Endothelial cell of umbilical vein (primary cell): ENCODE data around the gene PNPLA1. TPM values are rescaled to one million over a fixed set of nuclear protein-coding genes. Genes with fewer than 3 reads are reported as not detected.

Experiments
- BruUV-seq: library from RNA; stranded (reverse); fragments of 400-500 nt; replicated peaks from 2 replicates; lab custom pipeline; 2021; lab: Mats Ljungman, UMichigan
- CTCF ChIA-PET: fragments of 300-600, 350-600 bp; sonication (Branson Sonifier 250); formaldehyde crosslinking; loops from one replicate; lab custom pipeline; 2021; ENCODE audit warnings: antibody characterized with exemption, inconsistent platforms; lab: Charles Lee
- POLR2A ChIA-PET: fragments of 300-600, 350-600 bp; sonication (Branson Sonifier 250); formaldehyde crosslinking; loops from one replicate; lab custom pipeline; 2021; ENCODE audit warnings: antibody characterized with exemption, inconsistent platforms; lab: Charles Lee
- DNase-seq: peaks from one replicate; pipeline ENCODE4 v3.0.0-alpha.2; 2011; ENCODE audit warnings: low read depth, low spot score
- FAIRE-seq: peaks from 2 replicates; lab custom pipeline; 2011; peaks lifted over from hg19 to GRCh38; lab: Jason Lieb, UNC
- H2AFZ ChIP-seq: 2 replicates; pipeline ENCODE4 v1.6.0; 2012; ENCODE audit warnings: low read depth, low read length, control low read depth, inconsistent platforms
- H3K27ac ChIP-seq: 2 replicates; pipeline ENCODE4 v1.5.1; 2011; ENCODE audit warnings: low read depth, mild to moderate bottlenecking, control low read depth, low read length, moderate library complexity; ENCODE audit not compliant: insufficient read depth
- H3K27me3 ChIP-seq, 2 experiments: 2 replicates each; pipeline versions ENCODE4 v1.6.0 to v1.6.1; 2011; ENCODE audit warnings: low read length in 2 of 2, mixed read lengths in 1 of 2; ENCODE audit not compliant: control insufficient read depth in 2 of 2, insufficient read depth in 2 of 2
- H3K36me3 ChIP-seq, 2 experiments: 2 replicates in 1 of 2; 3 replicates in 1 of 2; pipeline ENCODE4 v1.5.1; 2011; ENCODE audit warnings: low read length in 2 of 2, mild to moderate bottlenecking in 1 of 2, moderate library complexity in 1 of 2; ENCODE audit not compliant: control insufficient read depth in 2 of 2, insufficient read depth in 2 of 2; ENCODE audit errors: extremely low read depth in 1 of 2
- H3K4me1 ChIP-seq: 3 replicates; pipeline ENCODE4 v1.5.1; 2011; ENCODE audit warnings: mild to moderate bottlenecking, low read length; ENCODE audit not compliant: control insufficient read depth, insufficient read depth; ENCODE audit errors: extremely low read depth
- H3K4me2 ChIP-seq: 2 replicates; pipeline ENCODE4 v1.6.1; 2011; ENCODE audit warnings: low read length, control low read depth, mixed read lengths; ENCODE audit not compliant: insufficient read depth
- H3K4me3 ChIP-seq, 3 experiments: fragments of 200-600 bp in 1 of 3; sonication (generic), shearing (Covaris generic) in 1 of 3; replicated peaks in 1 of 3; 2 replicates each; pipeline ENCODE4 v1.5.1; 2011 to 2016; ENCODE audit warnings: control low read depth in 3 of 3, low read length in 3 of 3, mild to moderate bottlenecking in 2 of 3, inconsistent platforms in 1 of 3, low read depth in 1 of 3, moderate library complexity in 1 of 3; ENCODE audit not compliant: insufficient read depth in 1 of 3
- H3K79me2 ChIP-seq: 2 replicates; pipeline ENCODE4 v1.6.0; 2012; ENCODE audit warnings: low read length, inconsistent platforms; ENCODE audit not compliant: control insufficient read depth, insufficient read depth
- H3K9ac ChIP-seq: replicated peaks from 2 replicates; pipeline ENCODE3; 2011; ENCODE audit warnings: low read length, control low read depth; ENCODE audit not compliant: insufficient read depth; ENCODE audit errors: extremely low read depth
- H3K9me1 ChIP-seq: replicated peaks from 3 replicates; pipeline ENCODE4 v1.6.0; 2011; ENCODE audit warnings: mild to moderate bottlenecking, low read length; ENCODE audit not compliant: control insufficient read depth, insufficient read depth; ENCODE audit errors: extremely low read depth
- H3K9me3 ChIP-seq: replicated peaks from 2 replicates; pipeline ENCODE4 v1.5.1; 2012; ENCODE audit warnings: low read length, inconsistent platforms; ENCODE audit not compliant: control insufficient read depth, insufficient read depth
- H4K20me1 ChIP-seq: replicated peaks from 2 replicates; pipeline ENCODE3; 2011; ENCODE audit warnings: mild to moderate bottlenecking, low read length; ENCODE audit not compliant: control insufficient read depth, insufficient read depth; ENCODE audit errors: extremely low read depth
- EZH2 ChIP-seq: IDR thresholded peaks from 2 replicates; pipeline ENCODE4 v1.6.1; 2012; ENCODE audit warnings: borderline replicate concordance, low read depth, mild to moderate bottlenecking, moderate library complexity, low read length, inconsistent platforms; ENCODE audit not compliant: severe bottlenecking
- FOS ChIP-seq: IDR thresholded peaks from 2 replicates; pipeline ENCODE4 v1.6.1; 2011; ENCODE audit warnings: mild to moderate bottlenecking, low read length, moderate library complexity, borderline replicate concordance; ENCODE audit not compliant: insufficient read depth
- GATA2 ChIP-seq: IDR thresholded peaks from 2 replicates; pipeline ENCODE4 v1.7.0; 2011; ENCODE audit warnings: low read depth, mild to moderate bottlenecking, moderate library complexity, mixed read lengths, low read length; ENCODE audit not compliant: insufficient read length, insufficient read depth
- JUN ChIP-seq: IDR thresholded peaks from 2 replicates; pipeline ENCODE4 v1.6.1; 2011; ENCODE audit warnings: borderline replicate concordance, low read depth; ENCODE audit not compliant: insufficient read length, insufficient read depth
- MYC ChIP-seq: IDR thresholded peaks from one replicate; pipeline ENCODE4 v1.6.1; 2011; ENCODE audit warnings: mild to moderate bottlenecking, low read depth, low read length
- POLR2A ChIP-seq: IDR thresholded peaks from 2 replicates; pipeline ENCODE4 v1.6.1; 2012; ENCODE audit warnings: low read depth, mild to moderate bottlenecking, control low read depth, low read length
- POLR2AphosphoS5 ChIP-seq: IDR thresholded peaks from 2 replicates; pipeline ENCODE4 v1.6.1; 2012; ENCODE audit warnings: low read depth, mild to moderate bottlenecking, control low read depth, low read length, moderate library complexity; ENCODE audit not compliant: insufficient read depth
- dilution Hi-C: fragments of 300-500 bp; cut with MboI; formaldehyde crosslinking; loops from one replicate; pipeline ENCODE4 v1.15.0; 2019; ENCODE audit warnings: low sequenced_read_pairs; ENCODE audit not compliant: extremely low pct_ligation_motif_present
- intact Hi-C: fragments of 100-400 bp; cut with micrococcal nuclease; formaldehyde crosslinking; loops from one replicate; pipeline ENCODE4 v1.10.0; 2022
- polyA plus RNA-seq, 4 experiments: library from polyadenylated mRNA; depleted of rRNA in 3 of 4; stranded (reverse) in 3 of 4; unstranded in 1 of 4; fragments of >200 nt; gene quantifications; 2 replicates each; pipeline versions ENCODE4 v1.2.1 to v1.2.3, GENCODE V29; 2011 to 2012; ENCODE audit warnings: missing spikeins in 1 of 4
- total RNA-seq: library from RNA; stranded (reverse); gene quantifications from 2 replicates; pipeline ENCODE4 v1.2.3, GENCODE V29; 2021
- TF ChIP-seq, protein P1 (sequence below): IDR thresholded peaks from 2 replicates; pipeline ENCODE4 v1.6.1; 2011; ENCODE audit not compliant: insufficient read depth, insufficient read length
- TF ChIP-seq, protein P2 (sequence below), 2 donors: IDR thresholded peaks; 1 replicate in 1 of 2; 2 replicates in 1 of 2; pipeline ENCODE4 v1.5.1; 2011; ENCODE audit warnings: low read length in 2 of 2, mild to moderate bottlenecking in 2 of 2, moderate library complexity in 2 of 2, control low read depth in 1 of 2, inconsistent platforms in 1 of 2, low read depth in 1 of 2; ENCODE audit not compliant: insufficient read depth in 1 of 2; ENCODE audit errors: extremely low read depth in 1 of 2

PNPLA1 gene
- total and polyA plus RNA-seq, 2 donors (not counting 3 experiments of a cell fraction or from before 2014, with no cell fraction given): not detected

GRCh38 chr6:36329798-36330291 lies 60.0 kb downstream of the PNPLA1 start:
- Histone ChIP-seq H3K27me3 (peaks cover 53 to 55% of the 10 kb centered on the region in 2 experiments), H2AFZ (no peak overlapping the region), H3K9ac (no peak overlapping the region), H3K36me3 (no peaks in the 10 kb centered on the region), H3K27ac (no peak overlapping the region), H3K4me2 (no peak overlapping the region), H4K20me1 (no peaks in the 10 kb centered on the region), H3K9me3 (no peaks in the 10 kb centered on the region), H3K4me1 (no peaks in the 10 kb centered on the region), H3K79me2 (no peaks in the 10 kb centered on the region), H3K9me1 (no peaks in the 10 kb centered on the region), H3K4me3 (no peak overlapping the region)
- no peak for FAIRE-seq
- BruUV-seq: no TSS peak
- dilution Hi-C loops (no loop called here), intact Hi-C loops (no loop called here)
- ChIA-PET CTCF (interaction anchor here (1.4 to 3.9 kb wide), 4 partner anchors 11 to 31 kb away, joined by 3 to 21 read pairs (median 14); no protein-coding TSS in a partner anchor), POLR2A (no interaction called here)
- TF ChIP-seq MYC (no peak), FOS (no peak), JUN (no peak), POLR2AphosphoS5 (no peak)
- TF ChIP-seq, protein P1, sequence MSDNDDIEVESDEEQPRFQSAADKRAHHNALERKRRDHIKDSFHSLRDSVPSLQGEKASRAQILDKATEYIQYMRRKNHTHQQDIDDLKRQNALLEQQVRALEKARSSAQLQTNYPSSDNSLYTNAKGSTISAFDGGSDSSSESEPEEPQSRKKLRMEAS: no peak
- no peak for DNase-seq

- intact Hi-C loops: no loop called here
- Histone ChIP-seq H3K9me3 (no peaks in the 10 kb centered on the region), H4K20me1 (no peaks in the 10 kb centered on the region), H3K9ac (no peak overlapping the region), H3K27ac (no peak overlapping the region), H3K9me1 (no peaks in the 10 kb centered on the region), H2AFZ (no peak overlapping the region), H3K27me3 (peaks cover 54 to 59% of the 10 kb centered on the region in 2 experiments), H3K36me3 (no peaks in the 10 kb centered on the region), H3K79me2 (no peaks in the 10 kb centered on the region), H3K4me2 (no peak overlapping the region), H3K4me1 (no peaks in the 10 kb centered on the region), H3K4me3 (no peak overlapping the region)
- ChIA-PET CTCF (interaction anchor here (1.4 to 3.9 kb wide), 3 partner anchors 10 to 30 kb away, joined by 6 to 21 read pairs (median 21); no protein-coding TSS in a partner anchor), POLR2A (no interaction called here)
- no peak for FAIRE-seq
- dilution Hi-C loops: no loop called here
- no TSS peak for BruUV-seq
- DNase-seq: no peak
- TF ChIP-seq POLR2AphosphoS5 (no peak), EZH2 (no peak), POLR2A (no peak), MYC (no peak), JUN (no peak), GATA2 (no peak), FOS (no peak)
- TF ChIP-seq, protein P1: no peak
- TF ChIP-seq, protein P2, sequence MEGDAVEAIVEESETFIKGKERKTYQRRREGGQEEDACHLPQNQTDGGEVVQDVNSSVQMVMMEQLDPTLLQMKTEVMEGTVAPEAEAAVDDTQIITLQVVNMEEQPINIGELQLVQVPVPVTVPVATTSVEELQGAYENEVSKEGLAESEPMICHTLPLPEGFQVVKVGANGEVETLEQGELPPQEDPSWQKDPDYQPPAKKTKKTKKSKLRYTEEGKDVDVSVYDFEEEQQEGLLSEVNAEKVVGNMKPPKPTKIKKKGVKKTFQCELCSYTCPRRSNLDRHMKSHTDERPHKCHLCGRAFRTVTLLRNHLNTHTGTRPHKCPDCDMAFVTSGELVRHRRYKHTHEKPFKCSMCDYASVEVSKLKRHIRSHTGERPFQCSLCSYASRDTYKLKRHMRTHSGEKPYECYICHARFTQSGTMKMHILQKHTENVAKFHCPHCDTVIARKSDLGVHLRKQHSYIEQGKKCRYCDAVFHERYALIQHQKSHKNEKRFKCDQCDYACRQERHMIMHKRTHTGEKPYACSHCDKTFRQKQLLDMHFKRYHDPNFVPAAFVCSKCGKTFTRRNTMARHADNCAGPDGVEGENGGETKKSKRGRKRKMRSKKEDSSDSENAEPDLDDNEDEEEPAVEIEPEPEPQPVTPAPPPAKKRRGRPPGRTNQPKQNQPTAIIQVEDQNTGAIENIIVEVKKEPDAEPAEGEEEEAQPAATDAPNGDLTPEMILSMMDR (IDR thresholded peaks at IDR 0.05; ENCODE audit: extremely low read depth in 1 of 2, insufficient read depth in 1 of 2, low read depth in 1 of 2, low read length in 2 of 2): no peak
Measured at GRCh38 chr6:36330366-36330765, 60.5 kb downstream of the PNPLA1 start.
